ENCODE data around the gene RPRD1A.

GRCh38 chr18:35999925-36000324 is 67.4 kb downstream of the RPRD1A start:
- no peak for TF ChIP-seq POLR2AphosphoS5 (IDR thresholded peaks at IDR 0.05; ENCODE audit: low read depth, low read length)
- no peak for TF ChIP-seq REST (IDR thresholded peaks at IDR 0.05; ENCODE audit: insufficient read depth in 1 of 2, low read depth in 2 of 2, low read length in 2 of 2)
- TF ChIP-seq SIN3A (IDR thresholded peaks at IDR 0.05; ENCODE audit: borderline replicate concordance, insufficient read depth, low read length): no peak
